Measurements from ENCODE around the gene C1orf116. TPM values are rescaled to one million over a fixed set of nuclear protein-coding genes. Genes with fewer than 3 reads are reported as not detected.

Gene C1orf116
- total and polyA plus RNA-seq, 12 donors = 0.07 to 1.5 (median 0.64) TPM

GRCh38 chr1:207067185-207067584 lies 34.6 kb upstream of the C1orf116 start:
- peak overlapping the region in 3 of 10 donors; percentile 26 to 39 (median 30) for H3K4me3 ChIP-seq
- no peaks in the 10 kb centered on the region for H3K27me3 ChIP-seq
- no peak for ATAC-seq
- H3K27ac ChIP-seq = peak overlapping the region in 6 of 10 donors; percentile 4 to 82 (median 32)
- no peaks in the 10 kb centered on the region for H3K9me3 ChIP-seq
- H3K4me1 ChIP-seq = peaks cover 2 to 82% (median 21%) of the 10 kb centered on the region in 9 donors
- peaks cover 0 to 99% (median 30%) of the 10 kb centered on the region in 9 donors for H3K36me3 ChIP-seq
- WGBS, 2 donors = 55 to 61% methylated on average over 3 of the region's 3 CpGs
- TF ChIP-seq CTCF (IDR thresholded peaks at IDR 0.05) = no peak
- no peak for DNase-seq
- intact Hi-C loops (cut with DNase I) = no loop called here

GRCh38 chr1:207064561-207064960 lies 32.0 kb upstream of the C1orf116 start:
- Histone ChIP-seq H3K36me3 (peaks cover 0 to 95% (median 23%) of the 10 kb centered on the region in 9 donors), H3K27ac (peak overlapping the region in 9 of 10 donors; percentile 16 to 82 (median 61)), H3K9me3 (no peaks in the 10 kb centered on the region), H3K27me3 (no peaks in the 10 kb centered on the region), H3K4me3 (peak overlapping the region in 3 of 10 donors; percentile 26 to 39 (median 30)), H3K4me1 (peaks cover 2 to 68% (median 20%) of the 10 kb centered on the region in 9 donors)
- DNase-seq (peak; percentile 32 to 46), ATAC-seq (peak; percentile 57 to 91 (median 78))
- no peak for TF ChIP-seq CTCF (IDR thresholded peaks at IDR 0.05)
- intact Hi-C loops (cut with DNase I) = no loop called here
- 43 to 63% methylated on average over 8 of the region's 8 CpGs for WGBS, 2 donors

- peaks cover 4 to 70% (median 17%) of the 10 kb centered on the region in 9 donors for H3K4me1 ChIP-seq
- peak overlapping the region in 2 of 10 donors; percentile 22 to 80 for H3K27ac ChIP-seq
- ATAC-seq (no peak), DNase-seq (no peak)
- H3K4me3 ChIP-seq = no peak overlapping the region
- WGBS, 2 donors = 95 to 97% methylated on average over 5 of the region's 5 CpGs
- intact Hi-C loops (cut with DNase I) = no loop called here
- H3K27me3 ChIP-seq = no peaks in the 10 kb centered on the region
- H3K9me3 ChIP-seq = no peaks in the 10 kb centered on the region
- H3K36me3 ChIP-seq = peaks cover 0 to 82% (median 19%) of the 10 kb centered on the region in 9 donors
- TF ChIP-seq CTCF (IDR thresholded peaks at IDR 0.05) = no peak
Measured at GRCh38 chr1:207063014-207063413, 30.5 kb upstream of the C1orf116 start.

- Histone ChIP-seq H3K4me1 (peaks cover 5 to 72% (median 22%) of the 10 kb centered on the region in 9 donors), H3K36me3 (peaks cover 0 to 78% (median 13%) of the 10 kb centered on the region in 9 donors), H3K27me3 (no peaks in the 10 kb centered on the region), H3K4me3 (no peak overlapping the region), H3K9me3 (no peaks in the 10 kb centered on the region), H3K27ac (peak overlapping the region in 1 of 10 donors; percentile 80)
- no peak for TF ChIP-seq CTCF (IDR thresholded peaks at IDR 0.05)
- intact Hi-C loops (cut with DNase I) = no loop called here
- DNase-seq = no peak
- WGBS, 2 donors = 91 to 92% methylated on average over 1 of the region's 1 CpG
- no peak for ATAC-seq
Measured at GRCh38 chr1:207062058-207062457, 29.5 kb upstream of the C1orf116 start.
